HL-60 (cell line): ENCODE data around the gene MSI2.

Experiments used
- DNase-seq, 2 experiments: peaks; one replicate each; pipeline ENCODE4 v3.0.0-alpha.2; 2010 to 2020; ENCODE audit warnings: low read depth in 1 of 2, low spot score in 1 of 2
- H3K27ac ChIP-seq: fragments of 250-450 bp; sonication (Bioruptor Pico); replicated peaks from 2 replicates; pipeline ENCODE4 v1.5.1; 2020; ENCODE audit warnings: mild to moderate bottlenecking, moderate library complexity
- H3K27me3 ChIP-seq: fragments of 250-450 bp; sonication (Bioruptor Pico); 2 replicates; pipeline ENCODE4 v1.5.1; 2021; ENCODE audit warnings: mild to moderate bottlenecking, moderate library complexity; ENCODE audit not compliant: insufficient read depth, poor library complexity, severe bottlenecking
- H3K4me3 ChIP-seq: replicated peaks from 2 replicates; pipeline ENCODE4 v1.5.1; 2011; ENCODE audit warnings: mild to moderate bottlenecking, control low read depth, low read length; ENCODE audit not compliant: insufficient read depth
- CTCF ChIP-seq: IDR thresholded peaks from one replicate; pipeline ENCODE4 v1.5.1; 2011; ENCODE audit warnings: low read length, control low read depth, inconsistent platforms; ENCODE audit not compliant: insufficient read depth
- GABPA ChIP-seq: IDR thresholded peaks from 2 replicates; pipeline ENCODE4 v1.6.1; 2012; ENCODE audit warnings: low read depth
- POLR2AphosphoS5 ChIP-seq: IDR thresholded peaks from 2 replicates; pipeline ENCODE4 v1.6.1; 2012; ENCODE audit warnings: low read depth
- SPI1 ChIP-seq: IDR thresholded peaks from 2 replicates; pipeline ENCODE4 v1.6.1; 2012; ENCODE audit warnings: low read depth, mild to moderate bottlenecking, borderline replicate concordance
- TF ChIP-seq, protein P1 (sequence below): IDR thresholded peaks from 2 replicates; pipeline ENCODE4 v1.6.1; 2012; ENCODE audit warnings: low read depth; ENCODE audit not compliant: insufficient replicate concordance

MSI2 gene

GRCh38 chr17:57416369-57416768 lies 160.0 kb downstream of the MSI2 start:
- H3K27me3 ChIP-seq = no peaks in the 10 kb centered on the region

DNA sequence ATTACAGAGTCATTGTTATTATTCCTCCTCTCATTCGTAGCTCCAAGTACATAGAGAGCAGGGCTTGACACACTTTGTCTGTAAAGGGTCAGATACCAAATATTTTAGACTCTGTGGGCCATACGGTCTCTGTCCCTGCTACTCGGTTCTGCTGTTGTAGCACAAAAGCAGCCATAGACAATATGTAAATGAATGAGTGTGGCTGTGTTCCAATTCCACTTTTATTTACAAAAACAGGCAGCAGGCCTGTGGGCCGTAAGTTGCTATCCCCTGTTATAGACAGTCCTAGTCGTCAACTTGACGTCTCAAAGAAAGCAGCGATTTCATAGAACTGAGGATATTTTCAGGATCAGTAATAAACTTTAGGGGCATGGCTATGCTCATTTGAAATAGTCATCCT lies 161.6 kb downstream of the MSI2 start:
- H3K27ac ChIP-seq = no peak overlapping the region
- no peak for DNase-seq
- TF ChIP-seq CTCF (no peak), GABPA (no peak), POLR2AphosphoS5 (no peak)
- H3K4me3 ChIP-seq = no peak overlapping the region
- no peaks in the 10 kb centered on the region for H3K27me3 ChIP-seq

More at GRCh38 chr17:57416369-57416768, 160.0 kb downstream of the MSI2 start:
- Histone ChIP-seq H3K4me3 (no peak overlapping the region), H3K27ac (no peak overlapping the region)
- TF ChIP-seq GABPA = no peak
- TF ChIP-seq, protein P1, sequence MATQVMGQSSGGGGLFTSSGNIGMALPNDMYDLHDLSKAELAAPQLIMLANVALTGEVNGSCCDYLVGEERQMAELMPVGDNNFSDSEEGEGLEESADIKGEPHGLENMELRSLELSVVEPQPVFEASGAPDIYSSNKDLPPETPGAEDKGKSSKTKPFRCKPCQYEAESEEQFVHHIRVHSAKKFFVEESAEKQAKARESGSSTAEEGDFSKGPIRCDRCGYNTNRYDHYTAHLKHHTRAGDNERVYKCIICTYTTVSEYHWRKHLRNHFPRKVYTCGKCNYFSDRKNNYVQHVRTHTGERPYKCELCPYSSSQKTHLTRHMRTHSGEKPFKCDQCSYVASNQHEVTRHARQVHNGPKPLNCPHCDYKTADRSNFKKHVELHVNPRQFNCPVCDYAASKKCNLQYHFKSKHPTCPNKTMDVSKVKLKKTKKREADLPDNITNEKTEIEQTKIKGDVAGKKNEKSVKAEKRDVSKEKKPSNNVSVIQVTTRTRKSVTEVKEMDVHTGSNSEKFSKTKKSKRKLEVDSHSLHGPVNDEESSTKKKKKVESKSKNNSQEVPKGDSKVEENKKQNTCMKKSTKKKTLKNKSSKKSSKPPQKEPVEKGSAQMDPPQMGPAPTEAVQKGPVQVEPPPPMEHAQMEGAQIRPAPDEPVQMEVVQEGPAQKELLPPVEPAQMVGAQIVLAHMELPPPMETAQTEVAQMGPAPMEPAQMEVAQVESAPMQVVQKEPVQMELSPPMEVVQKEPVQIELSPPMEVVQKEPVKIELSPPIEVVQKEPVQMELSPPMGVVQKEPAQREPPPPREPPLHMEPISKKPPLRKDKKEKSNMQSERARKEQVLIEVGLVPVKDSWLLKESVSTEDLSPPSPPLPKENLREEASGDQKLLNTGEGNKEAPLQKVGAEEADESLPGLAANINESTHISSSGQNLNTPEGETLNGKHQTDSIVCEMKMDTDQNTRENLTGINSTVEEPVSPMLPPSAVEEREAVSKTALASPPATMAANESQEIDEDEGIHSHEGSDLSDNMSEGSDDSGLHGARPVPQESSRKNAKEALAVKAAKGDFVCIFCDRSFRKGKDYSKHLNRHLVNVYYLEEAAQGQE = no peak
- TF ChIP-seq CTCF = no peak
- TF ChIP-seq SPI1 = no peak
- no peak for TF ChIP-seq POLR2AphosphoS5
- DNase-seq = no peak

- no peak overlapping the region for H3K27ac ChIP-seq
- no peaks in the 10 kb centered on the region for H3K27me3 ChIP-seq
- no peak for DNase-seq
- no peak overlapping the region for H3K4me3 ChIP-seq
- TF ChIP-seq SPI1 (no peak), CTCF (no peak), GABPA (no peak), POLR2AphosphoS5 (no peak)
- TF ChIP-seq, protein P1 = no peak
Measured at GRCh38 chr17:57418463-57419246, 162.3 kb downstream of the MSI2 start.
